ENCODE data around the gene MED26.

Gene MED26

DNA sequence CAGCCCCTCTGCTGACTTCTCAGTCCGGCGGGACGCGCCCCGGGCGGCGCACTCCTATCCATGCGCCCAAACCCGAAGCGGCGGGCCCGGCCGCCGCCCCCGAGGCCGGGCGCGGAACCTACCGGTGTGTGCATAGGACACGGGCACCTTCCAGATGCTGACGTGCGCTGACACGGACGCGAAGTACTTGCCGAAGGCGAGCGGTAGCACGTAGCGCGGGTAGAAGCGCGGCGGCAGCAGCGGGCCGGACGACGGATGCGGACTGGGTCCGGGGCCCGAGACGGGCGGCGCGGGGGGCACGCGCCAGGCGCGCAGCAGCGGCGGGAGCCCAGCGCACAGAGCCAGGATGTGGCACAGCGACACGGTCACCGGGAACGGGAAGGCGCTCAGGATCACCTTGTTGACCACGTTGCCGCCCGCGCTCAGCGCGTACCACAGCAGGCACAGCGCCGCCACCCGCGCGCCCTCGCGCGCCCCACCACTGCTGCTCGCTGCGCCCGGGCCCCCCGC lies 56.1 kb downstream of the MED26 start:
- Histone ChIP-seq H3K9me3 (ENCODE audit: control extremely low read depth in 1 of 5, control insufficient read depth in 4 of 5, insufficient read depth in 2 of 5, low read depth in 1 of 5, low read length in 4 of 5) (no peaks in the 10 kb centered on the region), H3K4me1 (ENCODE audit: control extremely low read depth in 1 of 4, control insufficient read depth in 4 of 4, insufficient read depth in 4 of 4, low read length in 3 of 4) (peaks cover 8 to 43% (median 24%) of the 10 kb centered on the region in 4 experiments), H3K36me3 (ENCODE audit: control insufficient read depth in 4 of 4, insufficient read depth in 4 of 4, low read length in 3 of 4) (peaks cover 2 to 65% (median 20%) of the 10 kb centered on the region in 4 experiments), H3K27me3 (replicated peaks in 2 of 5; ENCODE audit: control insufficient read depth in 4 of 5, insufficient read depth in 5 of 5, low read length in 4 of 5) (no peaks in the 10 kb centered on the region), H3K27ac (ENCODE audit: insufficient read depth in 1 of 2, low read depth in 1 of 2, low read length in 2 of 2, poor library complexity in 1 of 2, severe bottlenecking in 2 of 2) (peak overlapping the region in 1 of 2 experiments; percentile 82), H3K4me3 (ENCODE audit: control insufficient read depth in 1 of 7, extremely low read depth in 1 of 7, insufficient read depth in 4 of 7, low read depth in 2 of 7, low read length in 6 of 7) (peak overlapping the region; percentile 63 to 98 (median 95))
- CTCF ChIA-PET = interaction anchor here (1.2 to 3.6 kb wide), 2 partner anchors 16 to 55 kb away, joined by 3 to 17 read pairs; no protein-coding TSS in a partner anchor
- POLR2A ChIA-PET = interaction anchor here (0.5 to 4.4 kb wide), 5 partner anchors 12 to 56 kb away, joined by 3 to 16 read pairs (median 5); partner anchors contain the start of gene MED26
- WGBS (ENCODE audit: insufficient coverage) = under 1% methylated on average over 75 of the region's 75 CpGs
- peak in 2 of 3 donors; percentile 41 to 49 for DNase-seq

DNA sequence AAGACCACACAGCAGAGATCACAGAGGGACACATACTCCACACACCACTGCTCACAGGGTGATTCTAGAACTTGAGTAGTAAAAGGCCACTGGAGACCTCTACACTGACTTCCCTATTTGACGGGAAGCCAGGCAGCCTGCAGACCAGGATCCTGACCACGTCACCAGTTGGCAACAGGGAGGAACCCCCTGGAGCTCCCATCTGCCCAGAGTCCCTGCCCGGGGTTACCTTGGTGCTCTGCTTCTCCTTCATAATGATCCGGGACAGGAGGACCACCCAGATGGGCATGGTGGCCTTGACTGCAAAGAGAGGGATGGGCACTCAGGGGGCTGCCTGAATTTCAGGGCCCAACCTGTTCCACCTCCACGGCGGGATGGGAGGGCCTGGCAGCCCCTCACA lies 56.7 kb downstream of the MED26 start:
- peaks cover 2 to 65% (median 16%) of the 10 kb centered on the region in 4 experiments for H3K36me3 ChIP-seq (ENCODE audit: control insufficient read depth in 4 of 4, insufficient read depth in 4 of 4, low read length in 3 of 4)
- peak overlapping the region in 1 of 2 experiments; percentile 82 for H3K27ac ChIP-seq (ENCODE audit: insufficient read depth in 1 of 2, low read depth in 1 of 2, low read length in 2 of 2, poor library complexity in 1 of 2, severe bottlenecking in 2 of 2)
- ChIA-PET CTCF (interaction anchor here (1.2 to 3.6 kb wide), 2 partner anchors 16 to 55 kb away, joined by 3 to 17 read pairs; no protein-coding TSS in a partner anchor), POLR2A (interaction anchor here (0.5 to 4.4 kb wide), 3 partner anchors 16 to 57 kb away, joined by 4 to 16 read pairs (median 5); partner anchors contain the start of gene MED26)
- DNase-seq = peak; percentile 48 to 81 (median 79)
- H3K27me3 ChIP-seq (replicated peaks in 2 of 5; ENCODE audit: control insufficient read depth in 4 of 5, insufficient read depth in 5 of 5, low read length in 4 of 5) = no peaks in the 10 kb centered on the region
- peak overlapping the region; percentile 63 to 98 (median 95) for H3K4me3 ChIP-seq (ENCODE audit: control insufficient read depth in 1 of 7, extremely low read depth in 1 of 7, insufficient read depth in 4 of 7, low read depth in 2 of 7, low read length in 6 of 7)
- 6% methylated on average over 4 of the region's 6 CpGs for WGBS (ENCODE audit: insufficient coverage)
- peaks cover 12 to 49% (median 30%) of the 10 kb centered on the region in 4 experiments for H3K4me1 ChIP-seq (ENCODE audit: control extremely low read depth in 1 of 4, control insufficient read depth in 4 of 4, insufficient read depth in 4 of 4, low read length in 3 of 4)
- H3K9me3 ChIP-seq (ENCODE audit: control extremely low read depth in 1 of 5, control insufficient read depth in 4 of 5, insufficient read depth in 2 of 5, low read depth in 1 of 5, low read length in 4 of 5) = no peaks in the 10 kb centered on the region

- CTCF ChIA-PET = interaction anchor here (0.6 kb wide), 1 partner anchor 68 kb away, joined by 3 read pairs; no protein-coding TSS in a partner anchor
- no peak overlapping the region for H3K4me3 ChIP-seq (ENCODE audit: control insufficient read depth in 1 of 7, extremely low read depth in 1 of 7, insufficient read depth in 4 of 7, low read depth in 2 of 7, low read length in 6 of 7)
- H3K4me1 ChIP-seq (ENCODE audit: control extremely low read depth in 1 of 4, control insufficient read depth in 4 of 4, insufficient read depth in 4 of 4, low read length in 3 of 4) = peaks cover 12 to 54% (median 40%) of the 10 kb centered on the region in 4 experiments
- no peak for DNase-seq
- WGBS (ENCODE audit: insufficient coverage) = 96% methylated on average over 13 of the region's 17 CpGs
- peaks cover 3 to 54% (median 9%) of the 10 kb centered on the region in 4 experiments for H3K36me3 ChIP-seq (ENCODE audit: control insufficient read depth in 4 of 4, insufficient read depth in 4 of 4, low read length in 3 of 4)
- H3K9me3 ChIP-seq (ENCODE audit: control extremely low read depth in 1 of 5, control insufficient read depth in 4 of 5, insufficient read depth in 2 of 5, low read depth in 1 of 5, low read length in 4 of 5) = no peaks in the 10 kb centered on the region
- no peaks in the 10 kb centered on the region for H3K27me3 ChIP-seq (replicated peaks in 2 of 5; ENCODE audit: control insufficient read depth in 4 of 5, insufficient read depth in 5 of 5, low read length in 4 of 5)
- POLR2A ChIA-PET = no interaction called here
- H3K27ac ChIP-seq (ENCODE audit: insufficient read depth in 1 of 2, low read depth in 1 of 2, low read length in 2 of 2, poor library complexity in 1 of 2, severe bottlenecking in 2 of 2) = no peak overlapping the region
These were observed 58.2 kb downstream of the MED26 start for GRCh38 chr19:16569609-16570320.

GRCh38 chr19:16566702-16567101 lies 61.3 kb downstream of the MED26 start:
- CTCF ChIA-PET = interaction anchor here (1.0 to 2.4 kb wide), 5 partner anchors 11 to 40 kb away, joined by 3 to 10 read pairs (median 4); no protein-coding TSS in a partner anchor

GRCh38 chr19:16566161-16566560 lies 61.8 kb downstream of the MED26 start:
- Histone ChIP-seq H3K9me3 (ENCODE audit: control extremely low read depth in 1 of 5, control insufficient read depth in 4 of 5, insufficient read depth in 2 of 5, low read depth in 1 of 5, low read length in 4 of 5) (no peaks in the 10 kb centered on the region), H3K4me3 (ENCODE audit: control insufficient read depth in 1 of 7, extremely low read depth in 1 of 7, insufficient read depth in 4 of 7, low read depth in 2 of 7, low read length in 6 of 7) (peak overlapping the region in 4 of 7 experiments; percentile 17 to 35 (median 24)), H3K27ac (ENCODE audit: insufficient read depth in 1 of 2, low read depth in 1 of 2, low read length in 2 of 2, poor library complexity in 1 of 2, severe bottlenecking in 2 of 2) (peak overlapping the region; percentile 40 to 59), H3K27me3 (replicated peaks in 2 of 5; ENCODE audit: control insufficient read depth in 4 of 5, insufficient read depth in 5 of 5, low read length in 4 of 5) (no peaks in the 10 kb centered on the region), H3K4me1 (ENCODE audit: control extremely low read depth in 1 of 4, control insufficient read depth in 4 of 4, insufficient read depth in 4 of 4, low read length in 3 of 4) (peaks cover 6 to 26% (median 19%) of the 10 kb centered on the region in 4 experiments), H3K36me3 (ENCODE audit: control insufficient read depth in 4 of 4, insufficient read depth in 4 of 4, low read length in 3 of 4) (peaks cover 6 to 73% (median 19%) of the 10 kb centered on the region in 4 experiments)
- WGBS (ENCODE audit: insufficient coverage) = 0% methylated on average over 6 of the region's 10 CpGs
- ChIA-PET POLR2A (interaction anchor here (0.7 to 1.5 kb wide), 5 partner anchors 10 to 24 kb away, joined by 4 to 7 read pairs (median 5); partner anchors contain the start of gene CHERP), CTCF (interaction anchor here (1.0 to 2.4 kb wide), 4 partner anchors 11 to 22 kb away, joined by 3 to 10 read pairs (median 4); no protein-coding TSS in a partner anchor)
- peak; percentile 93 to 98 (median 96) for DNase-seq

More at GRCh38 chr19:16566702-16567101, 61.3 kb downstream of the MED26 start:
- whole genome bisulfite sequencing (ENCODE audit: insufficient coverage) = 100% methylated on average over 2 of the region's 5 CpGs
- peak in 1 of 3 donors; percentile 22 for DNase-seq
- H3K4me3 ChIP-seq (ENCODE audit: control insufficient read depth in 1 of 7, extremely low read depth in 1 of 7, insufficient read depth in 4 of 7, low read depth in 2 of 7, low read length in 6 of 7) = peak overlapping the region in 3 of 7 experiments; percentile 19 to 35 (median 21)
- peaks cover 6 to 32% (median 24%) of the 10 kb centered on the region in 4 experiments for H3K4me1 ChIP-seq (ENCODE audit: control extremely low read depth in 1 of 4, control insufficient read depth in 4 of 4, insufficient read depth in 4 of 4, low read length in 3 of 4)
- POLR2A ChIA-PET = interaction anchor here (0.7 to 1.5 kb wide), 4 partner anchors 10 to 18 kb away, joined by 4 to 7 read pairs (median 4); no protein-coding TSS in a partner anchor
- peak overlapping the region; percentile 40 to 59 for H3K27ac ChIP-seq (ENCODE audit: insufficient read depth in 1 of 2, low read depth in 1 of 2, low read length in 2 of 2, poor library complexity in 1 of 2, severe bottlenecking in 2 of 2)
- H3K36me3 ChIP-seq (ENCODE audit: control insufficient read depth in 4 of 4, insufficient read depth in 4 of 4, low read length in 3 of 4) = peaks cover 3 to 68% (median 15%) of the 10 kb centered on the region in 4 experiments
- H3K27me3 ChIP-seq (replicated peaks in 2 of 5; ENCODE audit: control insufficient read depth in 4 of 5, insufficient read depth in 5 of 5, low read length in 4 of 5) = no peaks in the 10 kb centered on the region
- H3K9me3 ChIP-seq (ENCODE audit: control extremely low read depth in 1 of 5, control insufficient read depth in 4 of 5, insufficient read depth in 2 of 5, low read depth in 1 of 5, low read length in 4 of 5) = no peaks in the 10 kb centered on the region

DNA sequence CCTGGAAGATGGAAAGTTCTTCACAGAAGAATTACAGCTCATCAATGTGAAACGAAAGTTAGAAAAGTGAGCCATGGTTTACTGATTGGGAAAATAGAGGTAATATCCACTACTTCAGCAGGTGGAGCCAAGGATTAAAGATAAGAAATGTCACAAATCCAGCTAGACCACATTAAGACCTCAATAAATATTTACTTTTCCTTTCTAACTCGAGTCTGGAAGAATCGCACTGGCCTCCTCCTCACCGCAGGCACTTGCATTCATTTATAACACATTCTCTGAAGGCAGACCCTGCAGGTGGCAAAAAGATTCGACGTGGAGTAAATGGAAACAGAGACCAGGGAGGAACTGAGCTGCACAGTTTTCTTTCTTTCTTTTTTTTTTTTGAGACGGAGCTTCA lies 63.2 kb downstream of the MED26 start:
- CTCF ChIA-PET = interaction anchor here (1.9 to 2.4 kb wide), 2 partner anchors 9 to 23 kb away, joined by 6 to 10 read pairs; no protein-coding TSS in a partner anchor
- H3K36me3 ChIP-seq (ENCODE audit: control insufficient read depth in 4 of 4, insufficient read depth in 4 of 4, low read length in 3 of 4) = peaks cover 7 to 72% (median 26%) of the 10 kb centered on the region in 4 experiments
- H3K27me3 ChIP-seq (replicated peaks in 2 of 5; ENCODE audit: control insufficient read depth in 4 of 5, insufficient read depth in 5 of 5, low read length in 4 of 5) = no peaks in the 10 kb centered on the region
- H3K4me1 ChIP-seq (ENCODE audit: control extremely low read depth in 1 of 4, control insufficient read depth in 4 of 4, insufficient read depth in 4 of 4, low read length in 3 of 4) = peaks cover 4 to 17% (median 15%) of the 10 kb centered on the region in 4 experiments
- WGBS (ENCODE audit: insufficient coverage) = 95% methylated on average over 6 of the region's 7 CpGs
- H3K27ac ChIP-seq (ENCODE audit: insufficient read depth in 1 of 2, low read depth in 1 of 2, low read length in 2 of 2, poor library complexity in 1 of 2, severe bottlenecking in 2 of 2) = no peak overlapping the region
- POLR2A ChIA-PET = no interaction called here
- no peaks in the 10 kb centered on the region for H3K9me3 ChIP-seq (ENCODE audit: control extremely low read depth in 1 of 5, control insufficient read depth in 4 of 5, insufficient read depth in 2 of 5, low read depth in 1 of 5, low read length in 4 of 5)
- no peak overlapping the region for H3K4me3 ChIP-seq (ENCODE audit: control insufficient read depth in 1 of 7, extremely low read depth in 1 of 7, insufficient read depth in 4 of 7, low read depth in 2 of 7, low read length in 6 of 7)
- no peak for DNase-seq
